ENCODE results near the gene ADGRV1. TPM values are rescaled to one million over a fixed set of nuclear protein-coding genes. Genes with fewer than 3 reads are reported as not detected.

ADGRV1 gene
- total and polyA plus RNA-seq, 8 donors, result 12.5 to 36.4 (median 16.9) TPM

- DNase-seq (no peak), ATAC-seq (peak; percentile 57)
- Histone ChIP-seq H3K9me3 (no peaks in the 10 kb centered on the region), H3K27ac (no peak overlapping the region), H3K27me3 (no peaks in the 10 kb centered on the region), H3K4me1 (peaks cover 0 to 9% of the 10 kb centered on the region in 2 donors), H3K36me3 (no peaks in the 10 kb centered on the region), H3K4me3 (no peak overlapping the region)
- no peak for TF ChIP-seq CTCF (IDR thresholded peaks at IDR 0.05)
- intact Hi-C loops (cut with DNase I), result no loop called here
Measured at GRCh38 chr5:91076138-91076537, 517.5 kb downstream of the ADGRV1 start.

- Histone ChIP-seq H3K4me1 (peaks cover 0 to 9% of the 10 kb centered on the region in 2 donors), H3K9me3 (no peaks in the 10 kb centered on the region), H3K27me3 (no peaks in the 10 kb centered on the region), H3K36me3 (no peaks in the 10 kb centered on the region), H3K4me3 (no peak overlapping the region), H3K27ac (no peak overlapping the region)
- intact Hi-C loops (cut with DNase I), result no loop called here
- no peak for DNase-seq
- no peak for TF ChIP-seq CTCF (IDR thresholded peaks at IDR 0.05)
- no peak for ATAC-seq
Measured at GRCh38 chr5:91077623-91078022, 519.0 kb downstream of the ADGRV1 start.

- Histone ChIP-seq H3K27me3 (no peaks in the 10 kb centered on the region), H3K4me1 (peaks cover 0 to 9% of the 10 kb centered on the region in 2 donors), H3K9me3 (no peaks in the 10 kb centered on the region), H3K4me3 (no peak overlapping the region), H3K36me3 (no peaks in the 10 kb centered on the region), H3K27ac (no peak overlapping the region)
- no peak for TF ChIP-seq CTCF (IDR thresholded peaks at IDR 0.05)
- intact Hi-C loops (cut with DNase I), result no loop called here
- peak; percentile 51 for ATAC-seq
- DNase-seq, result peak in 1 of 4 donors; percentile 16
Measured at GRCh38 chr5:91079037-91079436, 520.4 kb downstream of the ADGRV1 start.

- H3K4me1 ChIP-seq, result no peaks in the 10 kb centered on the region
- H3K27me3 ChIP-seq, result no peaks in the 10 kb centered on the region
- DNase-seq, result no peak
- no peaks in the 10 kb centered on the region for H3K9me3 ChIP-seq
- no peaks in the 10 kb centered on the region for H3K36me3 ChIP-seq
- H3K27ac ChIP-seq, result no peak overlapping the region
- TF ChIP-seq CTCF (IDR thresholded peaks at IDR 0.05), result no peak
- H3K4me3 ChIP-seq, result no peak overlapping the region
- ATAC-seq, result peak; percentile 43
- intact Hi-C loops (cut with DNase I), result no loop called here
Measured at GRCh38 chr5:91089758-91090157, 531.2 kb downstream of the ADGRV1 start.

- DNase-seq (no peak), ATAC-seq (no peak)
- Histone ChIP-seq H3K27ac (no peak overlapping the region), H3K36me3 (no peaks in the 10 kb centered on the region), H3K4me3 (no peak overlapping the region), H3K4me1 (peaks cover 0 to 3% of the 10 kb centered on the region in 2 donors), H3K27me3 (no peaks in the 10 kb centered on the region), H3K9me3 (no peaks in the 10 kb centered on the region)
- intact Hi-C loops (cut with DNase I), result no loop called here
- TF ChIP-seq CTCF (IDR thresholded peaks at IDR 0.05), result no peak
Measured at GRCh38 chr5:91090995-91091394, 532.4 kb downstream of the ADGRV1 start.
